Measurements from ENCODE around the gene SLC39A13.

Gene SLC39A13

DNA sequence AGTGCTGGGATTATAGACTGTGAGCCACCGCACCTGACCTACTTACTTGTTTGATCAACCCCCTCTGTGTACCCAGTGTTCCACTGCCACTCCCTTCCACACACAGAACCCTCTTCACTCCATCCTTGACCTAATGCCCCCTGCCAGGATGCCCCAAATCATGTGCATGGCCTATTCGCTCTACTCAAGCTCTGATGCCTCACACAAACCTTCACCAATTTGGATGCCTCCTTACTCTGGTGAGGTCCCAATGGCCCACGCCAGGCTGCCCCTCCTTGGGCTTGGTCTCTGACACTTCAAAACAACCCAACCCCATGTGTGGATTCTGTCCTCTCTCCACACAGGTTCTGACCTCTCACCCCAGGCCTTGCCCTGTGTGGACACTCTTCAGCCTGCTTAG lies 27.3 kb downstream of the SLC39A13 start:
- no peak for DNase-seq
- no peak overlapping the region for H3K4me2 ChIP-seq (ENCODE audit: low read depth, low read length)
- no peaks in the 10 kb centered on the region for H3K79me2 ChIP-seq (ENCODE audit: low read length)
- H3K9ac ChIP-seq (ENCODE audit: low read length), result no peak overlapping the region
- no peak overlapping the region for H2AFZ ChIP-seq (ENCODE audit: low read length)
- H3K4me1 ChIP-seq (ENCODE audit: low read length), result no peaks in the 10 kb centered on the region
- TF ChIP-seq EZH2phosphoT487 (IDR thresholded peaks at IDR 0.05; ENCODE audit: low read length) (no peak), EZH2 (optimal IDR thresholded peaks at IDR 0.05; ENCODE audit: low read depth, low read length) (no peak)
- TF ChIP-seq, protein P1, sequence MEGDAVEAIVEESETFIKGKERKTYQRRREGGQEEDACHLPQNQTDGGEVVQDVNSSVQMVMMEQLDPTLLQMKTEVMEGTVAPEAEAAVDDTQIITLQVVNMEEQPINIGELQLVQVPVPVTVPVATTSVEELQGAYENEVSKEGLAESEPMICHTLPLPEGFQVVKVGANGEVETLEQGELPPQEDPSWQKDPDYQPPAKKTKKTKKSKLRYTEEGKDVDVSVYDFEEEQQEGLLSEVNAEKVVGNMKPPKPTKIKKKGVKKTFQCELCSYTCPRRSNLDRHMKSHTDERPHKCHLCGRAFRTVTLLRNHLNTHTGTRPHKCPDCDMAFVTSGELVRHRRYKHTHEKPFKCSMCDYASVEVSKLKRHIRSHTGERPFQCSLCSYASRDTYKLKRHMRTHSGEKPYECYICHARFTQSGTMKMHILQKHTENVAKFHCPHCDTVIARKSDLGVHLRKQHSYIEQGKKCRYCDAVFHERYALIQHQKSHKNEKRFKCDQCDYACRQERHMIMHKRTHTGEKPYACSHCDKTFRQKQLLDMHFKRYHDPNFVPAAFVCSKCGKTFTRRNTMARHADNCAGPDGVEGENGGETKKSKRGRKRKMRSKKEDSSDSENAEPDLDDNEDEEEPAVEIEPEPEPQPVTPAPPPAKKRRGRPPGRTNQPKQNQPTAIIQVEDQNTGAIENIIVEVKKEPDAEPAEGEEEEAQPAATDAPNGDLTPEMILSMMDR (IDR thresholded peaks at IDR 0.05; ENCODE audit: low read length), result no peak
- no peaks in the 10 kb centered on the region for H3K27me3 ChIP-seq (replicated peaks; ENCODE audit: insufficient read depth, low read length)
- no peaks in the 10 kb centered on the region for H4K20me1 ChIP-seq (ENCODE audit: insufficient read depth, low read length)
- H3K9me3 ChIP-seq (replicated peaks; ENCODE audit: insufficient read depth, low read length), result no peaks in the 10 kb centered on the region
- H3K36me3 ChIP-seq (replicated peaks; ENCODE audit: insufficient read depth, low read length), result no peaks in the 10 kb centered on the region
- H3K9me2 ChIP-seq (replicated peaks; ENCODE audit: insufficient read depth, low read length), result no peaks in the 10 kb centered on the region
- H3K27ac ChIP-seq (ENCODE audit: low read length), result no peak overlapping the region
- no peaks in the 10 kb centered on the region for H3F3A ChIP-seq (ENCODE audit: insufficient read depth, low read length)
- no peak overlapping the region for H3K4me3 ChIP-seq (ENCODE audit: low read length)

DNA sequence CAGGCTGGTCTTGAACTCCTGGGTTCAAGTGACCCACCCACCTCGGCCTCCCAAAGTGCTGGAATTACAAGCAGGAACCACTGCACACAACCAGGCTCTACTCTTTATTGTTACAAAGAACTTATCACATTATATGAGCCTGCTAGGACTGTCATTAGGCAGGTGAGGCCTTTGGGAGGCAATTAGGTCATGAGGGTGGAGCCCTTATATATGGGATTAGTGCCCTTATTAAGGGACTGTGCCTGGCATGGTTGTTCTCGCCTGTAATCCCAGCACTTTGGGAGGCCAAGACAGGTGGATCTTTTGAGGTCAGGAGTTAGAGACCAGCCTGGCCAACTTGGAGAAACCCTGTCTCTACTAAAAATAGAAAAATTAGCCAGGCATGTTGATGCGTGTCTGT lies 28.3 kb downstream of the SLC39A13 start:
- Histone ChIP-seq H3K4me3 (ENCODE audit: low read length) (no peak overlapping the region), H3K4me2 (ENCODE audit: low read depth, low read length) (no peak overlapping the region), H3K36me3 (replicated peaks; ENCODE audit: insufficient read depth, low read length) (no peaks in the 10 kb centered on the region), H4K20me1 (ENCODE audit: insufficient read depth, low read length) (no peaks in the 10 kb centered on the region), H3K9me3 (replicated peaks; ENCODE audit: insufficient read depth, low read length) (no peaks in the 10 kb centered on the region), H3K9ac (ENCODE audit: low read length) (no peak overlapping the region), H2AFZ (ENCODE audit: low read length) (no peak overlapping the region), H3K4me1 (ENCODE audit: low read length) (no peaks in the 10 kb centered on the region), H3F3A (ENCODE audit: insufficient read depth, low read length) (no peaks in the 10 kb centered on the region), H3K27me3 (replicated peaks; ENCODE audit: insufficient read depth, low read length) (no peaks in the 10 kb centered on the region), H3K9me2 (replicated peaks; ENCODE audit: insufficient read depth, low read length) (no peaks in the 10 kb centered on the region), H3K79me2 (ENCODE audit: low read length) (no peaks in the 10 kb centered on the region), H3K27ac (ENCODE audit: low read length) (no peak overlapping the region)
- no peak for DNase-seq
- TF ChIP-seq EZH2 (optimal IDR thresholded peaks at IDR 0.05; ENCODE audit: low read depth, low read length) (no peak), EZH2phosphoT487 (IDR thresholded peaks at IDR 0.05; ENCODE audit: low read length) (no peak)
- TF ChIP-seq, protein P1 (IDR thresholded peaks at IDR 0.05; ENCODE audit: low read length), result no peak

DNA sequence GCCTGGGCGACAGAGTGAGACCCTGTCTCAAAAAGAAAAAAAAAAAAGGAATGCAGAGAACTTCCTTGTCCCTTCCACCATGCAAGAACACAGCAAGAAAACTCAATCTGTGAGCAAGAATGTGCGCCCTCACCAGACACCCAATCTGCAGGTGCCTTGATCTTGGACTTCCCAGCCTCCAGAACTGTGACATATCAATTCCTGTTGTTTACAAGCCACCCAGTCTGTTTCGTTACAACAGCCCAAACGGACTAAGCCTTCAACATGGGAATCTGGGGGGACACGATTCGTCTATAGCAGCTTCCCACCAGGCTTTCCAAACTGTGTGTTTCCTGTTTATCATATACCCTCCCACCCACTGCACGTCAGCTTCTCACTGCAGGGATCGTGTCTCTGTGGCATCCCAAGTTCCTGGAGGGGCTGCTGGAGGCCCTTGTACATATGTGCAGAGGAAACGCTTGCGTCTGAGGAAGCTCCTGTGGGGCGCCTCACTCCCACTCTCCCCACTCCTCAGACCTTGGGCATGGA lies 28.9 kb downstream of the SLC39A13 start:
- Histone ChIP-seq H3K9me3 (replicated peaks; ENCODE audit: insufficient read depth, low read length) (no peaks in the 10 kb centered on the region), H3K4me3 (ENCODE audit: low read length) (no peak overlapping the region), H4K20me1 (ENCODE audit: insufficient read depth, low read length) (no peaks in the 10 kb centered on the region), H3K36me3 (replicated peaks; ENCODE audit: insufficient read depth, low read length) (no peaks in the 10 kb centered on the region), H3K9ac (ENCODE audit: low read length) (no peak overlapping the region), H3K27ac (ENCODE audit: low read length) (no peak overlapping the region), H3K4me2 (ENCODE audit: low read depth, low read length) (no peak overlapping the region), H3F3A (ENCODE audit: insufficient read depth, low read length) (no peaks in the 10 kb centered on the region), H3K27me3 (replicated peaks; ENCODE audit: insufficient read depth, low read length) (no peaks in the 10 kb centered on the region), H3K9me2 (replicated peaks; ENCODE audit: insufficient read depth, low read length) (no peaks in the 10 kb centered on the region), H3K79me2 (ENCODE audit: low read length) (no peaks in the 10 kb centered on the region), H2AFZ (ENCODE audit: low read length) (no peak overlapping the region), H3K4me1 (ENCODE audit: low read length) (no peaks in the 10 kb centered on the region)
- TF ChIP-seq EZH2 (optimal IDR thresholded peaks at IDR 0.05; ENCODE audit: low read depth, low read length), result no peak
- TF ChIP-seq EZH2phosphoT487 (IDR thresholded peaks at IDR 0.05; ENCODE audit: low read length), result no peak
- DNase-seq, result no peak

DNA sequence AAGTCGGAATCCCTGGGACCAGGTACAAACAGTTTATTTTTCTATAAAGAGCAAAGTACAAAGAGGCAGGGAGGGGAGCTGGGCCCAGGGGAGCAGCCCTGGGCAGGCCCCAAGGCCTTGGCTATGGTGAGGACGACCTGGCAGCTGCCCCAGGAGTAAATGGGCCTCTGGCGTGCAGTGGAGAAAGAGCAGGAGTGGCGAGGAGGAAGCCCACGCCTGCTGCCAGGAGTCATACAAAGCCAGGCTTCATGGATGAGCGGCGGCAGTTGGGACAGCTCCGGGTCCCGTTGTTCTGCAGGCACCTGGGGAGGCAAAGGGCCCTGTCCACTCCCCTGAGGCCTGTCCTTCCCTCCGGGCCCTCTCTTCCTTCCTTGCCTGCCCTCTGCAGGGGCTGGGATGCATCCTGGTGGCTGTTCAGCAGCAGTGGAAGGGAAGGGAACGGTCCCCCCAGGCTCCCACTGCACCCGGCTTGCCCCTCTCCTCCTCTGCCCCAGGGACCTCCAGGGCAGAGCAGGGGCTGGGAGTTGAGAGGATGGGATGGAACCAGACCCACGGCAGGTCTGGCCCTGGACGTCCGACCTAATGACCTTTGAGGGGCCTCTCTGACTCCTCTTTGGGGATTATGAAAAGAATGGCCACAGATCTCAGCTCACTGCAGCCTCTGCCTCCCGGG lies 29.5 kb downstream of the SLC39A13 start:
- H3K9ac ChIP-seq (ENCODE audit: low read length), result no peak overlapping the region
- TF ChIP-seq, protein P1 (IDR thresholded peaks at IDR 0.05; ENCODE audit: low read length), result no peak
- TF ChIP-seq EZH2 (optimal IDR thresholded peaks at IDR 0.05; ENCODE audit: low read depth, low read length) (no peak), EZH2phosphoT487 (IDR thresholded peaks at IDR 0.05; ENCODE audit: low read length) (no peak)
- no peaks in the 10 kb centered on the region for H4K20me1 ChIP-seq (ENCODE audit: insufficient read depth, low read length)
- H3K4me2 ChIP-seq (ENCODE audit: low read depth, low read length), result no peak overlapping the region
- H3K9me3 ChIP-seq (replicated peaks; ENCODE audit: insufficient read depth, low read length), result no peaks in the 10 kb centered on the region
- DNase-seq, result no peak
- no peak overlapping the region for H3K27ac ChIP-seq (ENCODE audit: low read length)
- no peaks in the 10 kb centered on the region for H3F3A ChIP-seq (ENCODE audit: insufficient read depth, low read length)
- no peak overlapping the region for H2AFZ ChIP-seq (ENCODE audit: low read length)
- no peak overlapping the region for H3K4me3 ChIP-seq (ENCODE audit: low read length)
- H3K9me2 ChIP-seq (replicated peaks; ENCODE audit: insufficient read depth, low read length), result no peaks in the 10 kb centered on the region
- H3K79me2 ChIP-seq (ENCODE audit: low read length), result no peaks in the 10 kb centered on the region
- H3K4me1 ChIP-seq (ENCODE audit: low read length), result no peaks in the 10 kb centered on the region
- no peaks in the 10 kb centered on the region for H3K36me3 ChIP-seq (replicated peaks; ENCODE audit: insufficient read depth, low read length)
- no peaks in the 10 kb centered on the region for H3K27me3 ChIP-seq (replicated peaks; ENCODE audit: insufficient read depth, low read length)
